Large intestine (tissue), 3 donors: ENCODE measurements around the gene GP9. TPM values are rescaled to one million over a fixed set of nuclear protein-coding genes. Genes with fewer than 3 reads are reported as not detected.

Experiments
- DNase-seq, 2 donors: peaks; one replicate each; pipeline versions ENCODE4 v3.0.0 to v3.0.0-alpha.2; 2013
- H3K27ac ChIP-seq: one replicate; pipeline ENCODE4 v1.5.1; 2013; ENCODE audit warnings: low read length
- H3K27me3 ChIP-seq: 2 replicates; pipeline ENCODE4 v1.6.1; 2013; ENCODE audit warnings: low read length; ENCODE audit not compliant: control insufficient read depth, insufficient read depth
- H3K36me3 ChIP-seq: 2 replicates; pipeline ENCODE4 v1.6.1; 2013; ENCODE audit warnings: low read length; ENCODE audit not compliant: control insufficient read depth, insufficient read depth
- H3K4me1 ChIP-seq: one replicate; pipeline ENCODE4 v1.6.1; 2013; ENCODE audit warnings: low read length; ENCODE audit not compliant: control insufficient read depth, insufficient read depth
- H3K4me3 ChIP-seq: one replicate; pipeline ENCODE4 v1.5.1; 2013; ENCODE audit warnings: low read length
- H3K9me3 ChIP-seq: one replicate; pipeline ENCODE4 v1.6.1; 2013; ENCODE audit warnings: mild to moderate bottlenecking, low read depth, low read length, moderate library complexity; ENCODE audit not compliant: control insufficient read depth
- WGBS: methylation state at CpG from one replicate; pipeline ENCODE4 v1.1.5; 2013; ENCODE audit warnings: low lambda C conversion rate; ENCODE audit not compliant: insufficient coverage; 5-methylcytosine and 5-hydroxymethylcytosine counted together
- polyA plus RNA-seq: library from polyadenylated mRNA; unstranded; fragments of 120-200 nt; gene quantifications from one replicate; pipeline ENCODE4 v1.2.1, GENCODE V29; 2013

Gene GP9
- polyA plus RNA-seq, 1 donor, result 0.18 TPM

DNA sequence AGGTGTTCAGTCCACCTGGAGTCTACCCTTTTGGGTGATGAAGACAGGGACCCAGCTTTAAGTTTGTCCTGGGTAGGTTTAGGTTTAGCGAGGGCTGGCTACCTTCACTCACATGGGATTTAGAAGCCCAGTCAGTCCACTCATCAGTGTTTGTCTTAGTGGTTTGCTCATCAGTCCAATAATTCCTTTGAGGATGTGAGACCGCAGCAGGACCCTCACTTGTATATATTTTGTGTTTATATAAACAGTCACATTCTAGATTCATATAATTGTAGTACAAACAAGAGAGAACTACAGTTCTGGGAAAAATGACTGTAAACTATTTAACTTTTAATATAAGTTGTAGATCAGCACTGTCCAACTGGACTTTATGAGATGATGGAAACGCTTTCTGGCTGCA is 41.3 kb upstream of the GP9 start:
- Histone ChIP-seq H3K27me3 (no peaks in the 10 kb centered on the region), H3K36me3 (no peaks in the 10 kb centered on the region), H3K27ac (no peak overlapping the region), H3K4me3 (no peak overlapping the region), H3K4me1 (peaks cover 7% of the 10 kb centered on the region), H3K9me3 (no peaks in the 10 kb centered on the region)
- DNase-seq, result no peak
- no CpG with 5 or more reads among the region's 3 CpGs for WGBS

DNA sequence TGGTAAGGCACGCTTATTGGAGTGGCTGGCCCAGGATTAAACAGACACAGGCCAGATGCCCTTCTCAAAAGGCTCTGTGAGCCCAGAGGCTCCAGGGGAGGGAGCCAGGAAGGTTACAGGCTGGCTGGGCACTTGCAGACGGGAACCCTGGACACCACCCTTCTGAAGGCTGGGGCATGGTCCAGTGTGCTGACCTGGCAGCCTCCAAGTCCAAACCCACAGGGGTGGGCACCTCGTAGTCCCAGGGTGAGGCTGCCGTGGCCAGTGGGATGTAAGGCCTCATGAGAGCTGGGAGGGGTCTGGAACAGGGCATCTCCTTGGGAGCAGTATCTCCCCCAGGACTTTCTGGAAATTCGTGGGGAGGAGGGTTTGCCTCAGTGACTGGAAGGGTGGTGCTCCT is 39.9 kb upstream of the GP9 start:
- Histone ChIP-seq H3K27me3 (peaks cover 9% of the 10 kb centered on the region), H3K36me3 (no peaks in the 10 kb centered on the region), H3K27ac (no peak overlapping the region), H3K4me3 (no peak overlapping the region), H3K4me1 (peaks cover 7% of the 10 kb centered on the region), H3K9me3 (no peaks in the 10 kb centered on the region)
- no peak for DNase-seq
- WGBS, result no CpG with 5 or more reads among the region's 5 CpGs

DNA sequence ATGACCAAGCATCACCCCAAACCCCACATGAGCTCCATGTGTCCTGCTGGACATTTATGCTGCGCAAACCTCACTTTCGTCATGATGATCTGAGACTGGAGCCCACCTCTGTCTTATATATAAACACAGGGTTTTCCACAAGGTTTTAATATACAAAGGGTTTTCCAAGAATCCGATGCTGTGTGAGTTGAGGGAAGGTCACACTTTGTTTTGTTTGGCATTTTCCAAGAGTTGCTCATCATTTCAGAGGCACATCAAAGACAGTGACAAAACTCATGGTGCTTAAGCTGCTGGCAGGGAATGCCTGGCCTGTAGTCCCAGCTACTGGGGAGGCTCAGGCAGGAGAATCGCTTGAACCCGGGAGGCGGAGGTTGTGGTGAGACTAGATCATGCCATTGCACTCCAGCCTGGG is 39.4 kb upstream of the GP9 start:
- no peak overlapping the region for H3K27ac ChIP-seq
- no peak for DNase-seq

DNA sequence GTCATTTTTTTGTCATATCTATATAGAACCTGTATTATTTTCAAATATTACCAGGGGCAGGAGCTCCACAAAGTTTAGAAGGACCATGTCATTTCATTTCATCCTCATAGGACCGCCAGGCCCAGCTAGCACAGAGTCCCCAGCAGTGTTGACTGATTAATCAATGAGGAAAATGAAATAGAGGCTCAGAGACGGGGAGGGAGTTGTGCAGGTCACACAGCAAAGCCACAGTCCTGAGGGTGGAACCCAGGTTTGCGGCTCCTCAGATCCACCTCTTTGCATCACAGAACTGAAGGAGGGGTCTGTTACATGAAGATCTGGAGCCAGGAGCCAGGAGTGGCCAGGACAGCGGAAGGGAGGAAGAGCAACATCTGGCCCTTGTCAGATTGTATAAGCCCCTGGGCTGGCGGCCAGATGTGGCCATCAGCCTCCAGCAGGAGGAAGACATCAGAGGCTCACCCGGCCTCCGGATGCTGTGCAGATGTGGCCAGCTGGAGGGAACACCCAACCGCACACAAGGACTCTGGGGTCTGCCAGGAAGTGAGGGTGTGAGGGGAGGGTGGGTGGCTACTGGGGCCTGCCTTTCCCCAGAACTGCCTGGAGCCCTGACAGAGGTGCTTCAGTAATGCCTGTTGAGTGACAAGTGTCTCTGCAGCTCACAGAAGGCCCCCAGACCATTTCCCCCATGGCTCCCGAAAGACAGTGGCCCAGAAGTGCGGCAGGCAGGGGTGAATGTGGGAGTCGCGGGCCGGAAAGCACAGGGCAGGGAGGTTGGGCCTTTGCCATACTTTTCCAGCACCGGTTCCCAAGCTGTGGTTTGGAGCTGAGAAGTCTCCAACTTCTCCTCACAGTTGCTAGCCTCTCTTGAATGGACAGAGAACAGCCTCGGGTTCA is 38.2 kb upstream of the GP9 start:
- Histone ChIP-seq H3K27ac (no peak overlapping the region), H3K9me3 (no peaks in the 10 kb centered on the region), H3K4me3 (no peak overlapping the region), H3K4me1 (peaks cover 5% of the 10 kb centered on the region), H3K27me3 (peaks cover 19% of the 10 kb centered on the region), H3K36me3 (no peaks in the 10 kb centered on the region)
- WGBS, result no CpG with 5 or more reads among the region's 15 CpGs
- peak; percentile 51 to 65 for DNase-seq

More for the DNA sequence above, 39.4 kb upstream of the GP9 start:
- WGBS, result no CpG with 5 or more reads among the region's 6 CpGs
- Histone ChIP-seq H3K4me3 (no peak overlapping the region), H3K27me3 (peaks cover 13% of the 10 kb centered on the region), H3K9me3 (no peaks in the 10 kb centered on the region), H3K4me1 (peaks cover 4% of the 10 kb centered on the region), H3K36me3 (no peaks in the 10 kb centered on the region)

DNA sequence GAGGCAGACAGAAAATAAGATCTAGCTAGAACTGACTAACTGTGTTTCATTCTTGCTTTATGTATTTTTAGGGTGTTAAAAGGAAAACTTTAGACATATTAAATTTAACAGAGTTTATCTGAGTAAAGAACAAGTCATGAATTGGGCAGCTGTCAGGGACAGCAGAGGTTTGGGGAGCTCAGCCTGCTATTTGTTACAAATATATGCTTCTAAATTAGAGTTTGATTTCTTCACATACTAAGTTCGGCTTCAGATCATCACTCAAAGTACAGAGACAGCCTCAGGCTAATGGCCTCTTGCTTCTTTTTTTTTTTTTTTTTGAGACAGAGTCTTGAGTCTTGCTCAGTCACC is 37.6 kb upstream of the GP9 start:
- WGBS, result no CpG with 5 or more reads among the region's 1 CpG
- H3K4me1 ChIP-seq, result peaks cover 7% of the 10 kb centered on the region
- H3K27ac ChIP-seq, result no peak overlapping the region

GRCh38 chr3:129023909-129024308 is 36.7 kb upstream of the GP9 start:
- Histone ChIP-seq H3K4me1 (peaks cover 7% of the 10 kb centered on the region), H3K36me3 (no peaks in the 10 kb centered on the region), H3K27ac (no peak overlapping the region), H3K4me3 (no peak overlapping the region), H3K27me3 (peaks cover 20% of the 10 kb centered on the region), H3K9me3 (no peaks in the 10 kb centered on the region)
- no peak for DNase-seq
- no CpG with 5 or more reads among the region's 2 CpGs for WGBS

More for the DNA sequence above, 37.6 kb upstream of the GP9 start:
- H3K36me3 ChIP-seq, result no peaks in the 10 kb centered on the region
- no peak for DNase-seq
- peaks cover 19% of the 10 kb centered on the region for H3K27me3 ChIP-seq
- H3K4me3 ChIP-seq, result no peak overlapping the region
- H3K9me3 ChIP-seq, result no peaks in the 10 kb centered on the region

DNA sequence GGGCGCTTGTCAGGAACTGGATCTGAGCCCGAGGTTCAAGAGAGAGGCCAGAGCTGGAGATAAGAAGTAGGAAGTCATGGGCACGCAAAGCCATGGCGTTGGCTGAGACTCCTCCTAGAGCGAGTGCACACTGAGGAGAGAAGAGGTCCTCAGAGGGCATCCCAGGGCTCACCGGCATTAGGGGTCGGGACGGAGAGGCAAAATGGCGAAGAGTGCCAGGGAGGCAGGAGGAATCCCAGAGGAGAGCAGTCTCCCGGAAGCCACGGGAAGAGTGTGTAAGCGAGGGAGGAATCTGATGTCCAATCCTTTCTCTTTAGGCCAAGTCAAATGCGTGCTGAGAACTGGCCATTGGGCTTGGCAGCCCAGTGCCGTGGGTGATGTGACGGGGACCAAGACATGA is 35.5 kb upstream of the GP9 start:
- no peak for DNase-seq
- Histone ChIP-seq H3K27me3 (peaks cover 21% of the 10 kb centered on the region), H3K4me3 (no peak overlapping the region), H3K36me3 (no peaks in the 10 kb centered on the region), H3K9me3 (no peaks in the 10 kb centered on the region), H3K27ac (no peak overlapping the region), H3K4me1 (peaks cover 7% of the 10 kb centered on the region)
- WGBS, result 100% methylated on average over 1 of the region's 15 CpGs

- Histone ChIP-seq H3K9me3 (no peaks in the 10 kb centered on the region), H3K4me3 (no peak overlapping the region), H3K27ac (no peak overlapping the region), H3K36me3 (no peaks in the 10 kb centered on the region), H3K27me3 (peaks cover 21% of the 10 kb centered on the region), H3K4me1 (peaks cover 7% of the 10 kb centered on the region)
- no peak for DNase-seq
- WGBS, result no CpG with 5 or more reads among the region's 8 CpGs
Measured at GRCh38 chr3:129025691-129026435, 34.7 kb upstream of the GP9 start.

GRCh38 chr3:129026728-129027543 is 33.6 kb upstream of the GP9 start:
- no CpG with 5 or more reads among the region's 54 CpGs for WGBS
- Histone ChIP-seq H3K9me3 (no peaks in the 10 kb centered on the region), H3K4me1 (peaks cover 7% of the 10 kb centered on the region), H3K4me3 (peak overlapping the region; percentile 53), H3K27ac (no peak overlapping the region), H3K36me3 (no peaks in the 10 kb centered on the region), H3K27me3 (peaks cover 21% of the 10 kb centered on the region)
- DNase-seq, result peak; percentile 92

GRCh38 chr3:129027544-129027880 is 33.1 kb upstream of the GP9 start:
- peak overlapping the region; percentile 53 for H3K4me3 ChIP-seq
- H3K27me3 ChIP-seq, result peaks cover 21% of the 10 kb centered on the region
- no peaks in the 10 kb centered on the region for H3K36me3 ChIP-seq
- no peak for DNase-seq
- H3K27ac ChIP-seq, result no peak overlapping the region
- 100% methylated on average over 2 of the region's 15 CpGs for WGBS
- peaks cover 7% of the 10 kb centered on the region for H3K4me1 ChIP-seq
- H3K9me3 ChIP-seq, result no peaks in the 10 kb centered on the region
